GM12865 (cell line): ENCODE data around the gene UBXN2A.
A peak's percentile ranks its signal among the peaks of the same experiment; 100 is the strongest.
"Not testable (repeated sequence)": the region's sequence is repeated elsewhere in the genome, so short reads cannot be mapped to it uniquely, and the experiment has no call there.

Experiments
- DNase-seq: peaks from one replicate; pipeline ENCODE4 v3.0.0; 2010; ENCODE audit warnings: low read depth
- H3K4me3 ChIP-seq: 2 replicates; pipeline ENCODE4 v1.5.1; 2011; ENCODE audit warnings: mild to moderate bottlenecking, low read depth, low read length, control low read depth
- TF ChIP-seq, protein P1 (sequence below): IDR thresholded peaks from 2 replicates; pipeline ENCODE4 v1.5.1; 2011; ENCODE audit warnings: low read length, control low read depth, low read depth, inconsistent platforms; ENCODE audit not compliant: insufficient read depth; ENCODE audit errors: missing control alignments

UBXN2A gene

DNA sequence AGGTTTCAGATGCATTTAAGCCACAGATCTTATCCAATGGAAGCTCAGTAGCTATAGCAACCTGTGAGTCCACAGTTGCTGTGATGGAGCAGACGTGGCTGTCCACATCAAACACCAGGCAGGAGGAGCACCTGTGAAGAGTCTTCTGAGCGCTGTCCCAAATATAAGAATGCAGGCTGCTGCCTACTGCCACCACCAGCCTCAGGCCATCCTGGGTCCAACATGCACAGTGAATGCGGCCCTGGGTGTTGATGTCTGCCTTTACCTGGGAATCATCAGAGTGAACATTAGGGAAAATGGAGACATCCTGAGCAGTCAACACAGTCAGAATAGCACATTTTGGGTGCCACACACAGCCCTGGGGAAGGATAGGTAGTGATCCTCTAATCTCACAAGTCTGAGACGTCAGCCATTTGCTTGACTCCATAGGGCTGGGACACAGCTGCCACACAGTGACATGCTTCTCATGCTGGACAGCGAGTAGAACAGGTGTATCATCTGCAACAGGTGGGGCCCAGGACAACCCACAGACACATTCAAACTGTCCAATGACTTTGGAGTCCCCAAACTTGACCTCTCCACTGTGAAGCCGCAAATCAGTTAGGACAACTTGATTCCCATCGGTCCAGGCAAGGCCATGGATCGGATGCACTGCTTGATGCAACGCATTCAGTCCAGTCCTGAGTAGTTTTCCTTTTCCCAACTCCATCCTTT lies 98.7 kb downstream of the UBXN2A start:
- DNase-seq, result no peak
- no peak overlapping the region for H3K4me3 ChIP-seq
- TF ChIP-seq, protein P1, sequence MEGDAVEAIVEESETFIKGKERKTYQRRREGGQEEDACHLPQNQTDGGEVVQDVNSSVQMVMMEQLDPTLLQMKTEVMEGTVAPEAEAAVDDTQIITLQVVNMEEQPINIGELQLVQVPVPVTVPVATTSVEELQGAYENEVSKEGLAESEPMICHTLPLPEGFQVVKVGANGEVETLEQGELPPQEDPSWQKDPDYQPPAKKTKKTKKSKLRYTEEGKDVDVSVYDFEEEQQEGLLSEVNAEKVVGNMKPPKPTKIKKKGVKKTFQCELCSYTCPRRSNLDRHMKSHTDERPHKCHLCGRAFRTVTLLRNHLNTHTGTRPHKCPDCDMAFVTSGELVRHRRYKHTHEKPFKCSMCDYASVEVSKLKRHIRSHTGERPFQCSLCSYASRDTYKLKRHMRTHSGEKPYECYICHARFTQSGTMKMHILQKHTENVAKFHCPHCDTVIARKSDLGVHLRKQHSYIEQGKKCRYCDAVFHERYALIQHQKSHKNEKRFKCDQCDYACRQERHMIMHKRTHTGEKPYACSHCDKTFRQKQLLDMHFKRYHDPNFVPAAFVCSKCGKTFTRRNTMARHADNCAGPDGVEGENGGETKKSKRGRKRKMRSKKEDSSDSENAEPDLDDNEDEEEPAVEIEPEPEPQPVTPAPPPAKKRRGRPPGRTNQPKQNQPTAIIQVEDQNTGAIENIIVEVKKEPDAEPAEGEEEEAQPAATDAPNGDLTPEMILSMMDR, result no peak

DNA sequence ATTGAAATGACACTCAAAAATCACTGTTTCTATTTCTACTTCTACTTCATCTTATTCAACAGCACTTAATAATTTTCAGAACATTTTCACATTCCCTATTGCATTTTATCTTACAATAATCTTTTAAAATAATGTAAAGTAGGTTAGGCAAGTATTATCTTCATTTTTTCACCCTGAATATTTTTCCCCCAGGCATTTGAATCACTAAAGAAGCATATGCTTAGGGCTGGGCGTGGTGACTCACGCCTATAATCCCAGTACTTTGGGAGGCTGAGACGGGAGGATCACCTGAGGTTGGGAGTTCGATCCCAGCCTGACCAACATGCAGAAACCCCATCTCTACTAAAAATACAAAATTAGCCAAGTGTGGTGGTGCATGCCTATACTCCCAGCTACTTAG lies 100.2 kb downstream of the UBXN2A start:
- DNase-seq, result no peak
- no peak overlapping the region for H3K4me3 ChIP-seq
- TF ChIP-seq, protein P1, result no peak

DNA sequence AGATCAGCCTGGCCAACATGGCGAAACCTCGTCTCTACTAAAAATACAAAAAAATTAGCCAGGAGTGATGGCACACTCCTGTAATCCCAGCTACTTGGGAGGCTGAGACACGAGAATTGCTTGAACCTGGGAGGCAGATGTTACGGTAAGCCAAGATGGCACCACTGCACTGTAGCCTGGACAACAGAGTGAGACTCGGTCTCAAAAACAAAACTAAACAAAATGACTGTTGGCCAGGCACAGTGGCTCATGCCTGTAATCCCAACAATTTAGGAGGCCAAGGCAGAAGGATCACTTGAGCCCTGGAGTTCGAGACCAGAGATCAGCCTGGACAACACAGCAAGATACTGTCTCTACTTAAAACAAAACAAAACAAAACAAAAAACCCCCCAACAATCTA lies 102.9 kb downstream of the UBXN2A start:
- DNase-seq, H3K4me3 ChIP-seq: not testable (repeated sequence)

DNA sequence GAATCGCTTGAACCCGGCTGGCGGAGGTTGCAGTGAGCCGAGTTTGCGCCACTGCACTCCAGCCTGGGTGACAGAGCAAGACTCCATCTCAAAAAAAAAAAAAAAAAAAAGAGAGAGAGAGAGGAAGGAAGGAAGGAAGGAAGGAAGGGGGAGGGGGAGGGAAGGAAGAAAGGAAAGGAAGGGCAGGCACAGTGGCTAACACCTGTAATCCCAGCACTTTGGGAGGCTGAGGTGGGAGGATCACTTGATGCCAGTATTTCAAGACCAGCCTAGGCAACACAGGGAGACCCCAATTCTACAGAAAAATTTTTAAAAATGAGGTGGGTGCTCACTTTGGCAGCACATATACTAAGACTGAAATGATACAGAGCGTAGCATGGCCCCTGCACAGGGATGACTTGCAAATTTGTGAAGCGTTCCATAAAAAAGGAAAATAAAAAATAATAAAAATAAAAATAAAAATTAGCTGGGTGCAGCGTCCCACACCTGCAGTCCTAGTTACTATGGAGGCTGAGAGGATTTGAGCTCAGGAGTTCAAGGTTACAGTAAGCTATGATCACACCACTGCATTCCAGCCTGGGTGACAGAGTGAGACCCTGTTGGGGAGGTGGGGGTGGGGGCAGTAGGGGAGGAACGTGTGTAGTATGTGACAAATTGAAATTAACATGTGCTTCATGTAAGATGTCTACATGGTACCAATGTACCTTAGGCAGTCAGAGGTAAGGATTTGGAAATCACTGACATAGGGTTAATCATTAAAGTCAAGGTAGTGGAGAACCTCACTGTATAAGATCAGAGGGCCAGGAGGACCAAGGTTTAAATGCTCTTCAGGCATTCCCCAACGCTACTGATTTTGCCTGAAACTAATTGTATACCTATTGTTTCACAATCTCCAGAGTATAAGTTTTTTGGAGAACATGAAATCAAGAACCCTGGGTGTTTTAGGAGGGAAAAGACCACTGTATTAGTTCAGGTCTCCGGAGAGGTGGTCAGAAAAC lies 105.5 kb downstream of the UBXN2A start:
- peak overlapping the region; percentile 91 for H3K4me3 ChIP-seq
- DNase-seq, result no peak
- TF ChIP-seq, protein P1, result no peak

DNA sequence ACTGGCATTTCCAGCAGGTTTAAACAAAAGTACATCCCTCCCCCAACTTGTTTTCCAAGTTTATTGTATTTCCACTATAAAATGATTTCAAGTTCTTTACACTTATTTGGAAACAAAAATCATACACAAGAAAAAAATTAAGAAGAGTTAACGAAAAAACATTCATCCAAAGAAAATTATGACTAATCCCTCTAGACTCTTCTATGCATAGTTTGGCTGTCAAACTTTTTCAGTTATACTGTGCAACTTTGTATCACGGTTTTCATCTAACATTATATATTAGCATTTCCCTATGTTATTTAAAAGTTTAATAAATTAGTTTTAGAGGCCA lies 106.3 kb downstream of the UBXN2A start:
- H3K4me3 ChIP-seq, result peak overlapping the region; percentile 91
- TF ChIP-seq, protein P1, result no peak
- no peak for DNase-seq

DNA sequence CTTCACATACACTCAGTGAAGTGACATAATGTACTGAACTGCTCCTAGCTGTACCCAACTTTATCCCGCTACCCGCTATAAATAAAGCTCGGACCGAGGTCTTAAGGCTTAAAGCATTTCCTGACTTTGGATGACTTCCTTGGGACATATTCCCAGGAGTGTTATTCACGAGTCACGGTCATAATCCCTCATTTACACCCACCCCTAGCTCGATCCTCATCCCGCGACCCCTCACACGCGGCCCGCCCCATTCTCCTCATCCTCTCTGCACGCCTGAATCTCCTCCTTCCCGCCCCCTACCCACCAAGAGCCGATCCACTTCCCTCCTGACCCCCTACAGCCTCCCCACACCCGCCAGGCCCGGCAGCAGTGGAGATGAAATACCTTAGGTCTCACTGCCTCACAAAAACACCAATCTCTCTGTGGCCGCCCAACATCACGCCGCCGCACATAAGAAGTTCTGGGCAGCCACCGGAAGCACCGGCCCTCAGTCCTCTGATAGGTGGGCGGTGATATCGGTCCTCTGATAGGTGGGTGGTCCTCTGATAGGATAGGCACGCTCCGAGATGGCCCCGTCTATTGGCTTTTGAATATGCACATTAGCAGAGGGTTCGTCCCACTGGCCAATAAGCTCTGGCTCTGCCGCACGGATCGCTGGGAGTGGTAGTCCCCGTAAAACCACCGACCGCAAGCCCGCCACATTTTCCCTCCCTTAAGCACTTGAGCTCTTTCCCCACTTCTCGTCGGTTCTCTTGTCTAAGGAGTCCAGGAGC lies 106.9 kb downstream of the UBXN2A start, which contains the start of gene WDCP:
Gene WDCP (minus strand): TSS at position 462 of the 773 bp plus-strand sequence. CDS start 7,897 bp downstream, outside the sequence.
- DNase-seq, result peak; percentile 98
- TF ChIP-seq, protein P1, result no peak

DNA sequence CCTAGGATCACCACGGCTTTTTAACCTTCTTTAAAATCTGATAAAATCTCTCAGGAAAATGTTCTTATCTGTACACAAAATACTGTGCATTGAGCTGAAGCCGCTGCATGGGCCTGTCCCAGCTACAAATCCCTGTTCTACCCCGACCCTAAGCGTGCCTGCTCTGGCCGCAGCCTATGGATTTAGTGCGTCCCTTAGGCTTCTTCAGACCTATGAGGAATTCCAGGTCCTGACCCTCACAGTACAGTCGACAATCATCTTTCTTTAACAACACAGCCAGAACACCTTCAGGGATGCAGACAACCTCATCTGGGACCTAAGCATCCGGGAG lies 107.4 kb downstream of the UBXN2A start:
- no peak overlapping the region; the same call in 1 of the 2 replicates for H3K4me3 ChIP-seq
- DNase-seq, result no peak
- TF ChIP-seq, protein P1, result no peak

More for the DNA sequence above, 106.9 kb downstream of the UBXN2A start, which contains the start of gene WDCP:
- peak within 1 kb of the TSS; percentile 91 for H3K4me3 ChIP-seq
